Omental fat pad (tissue), 4 donors: ENCODE results near the gene MNDA. TPM values are rescaled to one million over a fixed set of nuclear protein-coding genes. Genes with fewer than 3 reads are reported as not detected.
"Not testable (repeated sequence)": the region's sequence is repeated elsewhere in the genome, so short reads cannot be mapped to it uniquely, and the experiment has no call there.

Source experiments
- ATAC-seq: fragments of 150-250 bp; one replicate; pipeline ENCODE4 v1.9.1; 2016; ENCODE audit warnings: mild to moderate bottlenecking, moderate library complexity; ENCODE audit not compliant: low FRiP score
- DNase-seq: peaks from one replicate; pipeline ENCODE4 v3.0.0-alpha.2; 2019; ENCODE audit warnings: low spot score
- CTCF ChIP-seq, 3 donors: fragments of 450-650 bp; IDR thresholded peaks; one replicate each; pipeline ENCODE4 v1.5.1; 2016 to 2017; ENCODE audit warnings: antibody characterized with exemption in 3 of 3, mild to moderate bottlenecking in 3 of 3, moderate library complexity in 2 of 3
- total RNA-seq, 4 donors: library from RNA; depleted of rRNA; stranded (reverse); fragments of >200 nt; gene quantifications; one replicate each; pipeline ENCODE4 v1.1.0, GENCODE V29; 2016

The MNDA gene
- total RNA-seq, 4 donors from 2014 or later, result 7.4 to 27.0 (median 17.9) TPM

DNA sequence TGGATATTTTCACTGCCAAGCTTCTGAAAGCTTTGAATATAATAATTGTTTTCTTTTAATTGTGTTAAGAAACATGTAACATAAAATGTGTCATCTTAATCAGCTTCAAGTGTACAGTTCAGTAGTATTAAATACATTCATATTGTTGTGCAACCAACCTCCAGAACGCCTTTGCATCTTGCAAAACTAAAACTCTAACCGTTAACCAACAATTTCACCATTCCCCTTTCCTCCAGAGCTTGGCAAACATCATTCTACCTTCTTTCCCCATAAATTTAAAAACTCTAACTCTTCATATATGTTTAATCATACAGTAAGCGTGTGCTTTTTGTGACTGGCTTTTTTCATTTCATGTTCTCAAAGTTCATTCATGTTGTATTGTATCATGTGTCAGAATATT, 2.1 kb downstream of the MNDA start:
- no peak for ATAC-seq

GRCh38 chr1:158836038-158836437, 4.9 kb downstream of the MNDA start:
- TF ChIP-seq CTCF (IDR thresholded peaks at IDR 0.05), result no peak
- ATAC-seq, result no peak
- no peak for DNase-seq

More for the DNA sequence above, 2.1 kb downstream of the MNDA start:
- no peak for TF ChIP-seq CTCF (IDR thresholded peaks at IDR 0.05)
- no peak for DNase-seq

- ATAC-seq (no peak), DNase-seq (no peak)
- no peak for TF ChIP-seq CTCF (IDR thresholded peaks at IDR 0.05)
These were observed 7.5 kb downstream of the MNDA start for GRCh38 chr1:158838660-158839059.

DNA sequence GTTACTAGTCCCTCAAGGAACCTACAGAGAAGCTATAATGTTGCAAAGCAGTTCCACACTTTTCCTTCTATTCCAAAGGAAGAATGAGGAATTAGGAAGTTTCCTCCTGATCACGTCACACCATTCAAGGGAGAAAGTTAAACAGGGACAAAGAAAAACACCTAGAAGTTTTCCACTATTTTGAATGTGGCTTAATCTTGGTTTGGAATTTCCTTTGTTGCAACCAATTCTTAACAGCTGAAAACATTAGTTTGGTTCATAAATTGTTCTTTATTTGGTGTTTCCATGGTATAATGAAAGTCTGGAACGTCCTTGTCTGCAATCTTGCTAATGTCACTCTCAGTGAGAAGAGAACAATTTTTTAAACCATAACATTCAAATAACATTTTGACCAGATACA, 8.4 kb downstream of the MNDA start:
- TF ChIP-seq CTCF (IDR thresholded peaks at IDR 0.05), result no peak
- ATAC-seq (no peak), DNase-seq (no peak)

- no peak for DNase-seq
- ATAC-seq, result no peak
- TF ChIP-seq CTCF (IDR thresholded peaks at IDR 0.05), result no peak
These were observed 9.1 kb downstream of the MNDA start for GRCh38 chr1:158840236-158840635.

- ATAC-seq, result no peak
- no peak for TF ChIP-seq CTCF (IDR thresholded peaks at IDR 0.05)
- no peak for DNase-seq
These were observed 33.4 kb downstream of the MNDA start for GRCh38 chr1:158864595-158864994.

DNA sequence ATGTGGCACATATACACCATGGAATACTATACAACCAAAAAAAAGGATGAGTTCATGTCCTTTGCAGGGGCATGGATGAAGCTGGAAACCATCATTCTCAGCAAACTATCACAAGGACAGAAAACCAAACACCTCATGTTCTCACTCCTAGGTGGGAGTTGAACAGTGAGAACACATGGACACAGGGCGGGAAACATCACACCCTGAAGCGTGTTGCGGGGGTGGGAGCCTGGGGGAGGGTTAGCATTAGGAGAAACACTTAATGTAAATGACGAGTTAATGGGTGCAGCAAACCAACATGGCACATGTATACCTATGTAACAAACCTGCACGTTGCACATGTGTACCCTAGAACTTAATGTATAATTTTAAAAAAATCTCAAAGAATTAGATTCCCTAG, 39.3 kb downstream of the MNDA start:
- ATAC-seq, DNase-seq: not testable (repeated sequence)

GRCh38 chr1:158873141-158873540, 42.0 kb downstream of the MNDA start:
- TF ChIP-seq CTCF (IDR thresholded peaks at IDR 0.05), result no peak
- ATAC-seq, result no peak
- DNase-seq, result no peak
